ENCODE results near the gene ELOA2.
"Not testable (repeated sequence)": the region's sequence is repeated elsewhere in the genome, so short reads cannot be mapped to it uniquely, and the experiment has no call there.

The ELOA2 gene

DNA sequence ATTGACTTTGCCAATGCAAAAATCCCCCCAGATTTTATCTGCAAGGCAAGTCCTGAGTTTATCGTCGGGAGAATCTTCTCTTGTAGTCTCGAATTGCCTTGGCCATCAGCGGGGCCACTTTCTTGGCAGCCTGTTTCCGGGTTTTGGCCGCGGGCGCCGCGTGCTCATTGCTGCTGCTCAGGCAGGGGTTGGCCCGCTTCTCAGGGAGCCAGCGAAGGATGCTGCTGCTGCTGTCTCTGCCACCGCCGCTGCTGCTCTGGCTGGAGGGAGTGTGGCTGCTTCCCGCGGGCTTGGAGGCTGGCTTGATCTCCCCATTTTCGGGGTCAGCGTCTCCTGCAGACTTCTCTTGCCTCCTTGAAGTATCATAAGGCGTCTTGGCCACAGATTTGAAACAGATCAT, 2.5 kb downstream of the ELOA2 start:
- no peak for TF ChIP-seq CTCF (IDR thresholded peaks at IDR 0.05; ENCODE audit: low read depth, low read length, poor library complexity, severe bottlenecking)
- TF ChIP-seq EZH2phosphoT487 (IDR thresholded peaks at IDR 0.05; ENCODE audit: borderline replicate concordance, low read length) = no peak
- Histone ChIP-seq H3K79me2 (ENCODE audit: control insufficient read depth, low read length) (no peaks in the 10 kb centered on the region), H3K4me3 (ENCODE audit: low read length) (no peak overlapping the region), H4K20me1 (ENCODE audit: control insufficient read depth, insufficient read depth, low read depth, low read length) (no peaks in the 10 kb centered on the region), H3K27ac (ENCODE audit: low read depth, low read length) (no peak overlapping the region), H3K9me2 (replicated peaks; ENCODE audit: control insufficient read depth, low read length) (no peaks in the 10 kb centered on the region), H3K36me3 (ENCODE audit: control insufficient read depth, low read length) (no peaks in the 10 kb centered on the region), H3F3A (ENCODE audit: control insufficient read depth, insufficient read depth) (no peaks in the 10 kb centered on the region), H3K27me3 (ENCODE audit: control insufficient read depth, low read length) (no peaks in the 10 kb centered on the region), H3K9me3 (ENCODE audit: control insufficient read depth, insufficient read depth, low read length) (no peaks in the 10 kb centered on the region), H3K4me2 (ENCODE audit: low read length) (no peak overlapping the region), H3K4me1 (ENCODE audit: control insufficient read depth, low read length) (peaks cover 20% of the 10 kb centered on the region)

DNA sequence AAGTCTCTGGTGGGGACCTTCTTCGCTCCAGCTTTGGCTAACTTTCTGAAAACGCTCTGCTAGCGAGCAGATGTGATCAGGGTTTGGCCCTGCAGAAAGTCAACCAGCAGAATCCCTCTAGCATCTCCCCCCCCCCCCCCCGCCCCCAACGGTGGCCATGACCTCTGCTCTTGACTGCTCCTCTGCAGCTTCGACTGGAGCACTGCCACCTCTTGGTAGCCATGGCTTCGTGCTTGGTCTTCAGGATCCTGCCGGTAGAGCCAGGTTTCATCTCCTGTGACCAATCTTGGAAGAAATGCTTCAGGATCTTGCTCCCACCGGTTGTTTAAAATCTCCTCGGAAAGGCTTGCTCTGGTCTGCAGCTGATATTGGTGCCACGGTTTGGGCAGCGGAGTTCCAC, 4.5 kb downstream of the ELOA2 start:
- not testable (repeated sequence) for H3K79me2 ChIP-seq (ENCODE audit: control insufficient read depth, low read length); H3K4me1 ChIP-seq (ENCODE audit: control insufficient read depth, low read length); H3K27me3 ChIP-seq (ENCODE audit: control insufficient read depth, low read length)

DNA sequence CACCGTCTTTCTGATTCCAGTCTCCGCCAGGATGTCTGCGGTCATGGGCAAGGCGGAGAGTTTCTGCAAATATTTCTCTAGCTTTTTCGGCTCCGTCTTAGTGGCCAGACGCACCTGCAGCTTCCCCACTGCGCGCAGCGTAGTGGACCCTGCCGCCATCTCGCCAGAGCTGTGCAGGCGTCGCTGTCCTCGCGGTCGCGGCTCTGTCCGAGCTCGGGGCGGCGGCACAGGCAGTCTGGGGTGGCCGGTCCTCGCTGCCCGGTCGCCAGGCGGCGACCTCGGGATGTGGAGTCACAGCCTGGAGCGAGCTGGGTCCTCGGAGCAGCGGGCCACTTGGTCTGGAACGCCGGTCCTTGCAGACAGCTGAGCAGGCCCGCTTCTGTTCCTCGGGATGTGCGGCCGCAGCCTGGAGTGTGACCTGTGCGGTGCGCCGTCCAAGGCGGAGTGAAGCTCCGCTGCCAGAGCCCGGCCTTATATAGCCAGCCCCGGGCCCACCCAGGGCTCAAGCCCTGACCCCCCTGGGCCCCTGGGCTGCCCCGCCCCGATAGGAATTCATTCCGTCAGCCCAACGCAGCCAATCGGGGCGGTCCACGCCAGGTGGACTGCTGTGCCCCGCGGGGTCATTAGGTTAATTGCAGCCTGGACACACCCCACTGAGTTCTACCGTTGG, 5.6 kb downstream of the ELOA2 start:
- not testable (repeated sequence) for H3K36me3 ChIP-seq (ENCODE audit: control insufficient read depth, low read length); H3K27me3 ChIP-seq (ENCODE audit: control insufficient read depth, low read length); H3F3A ChIP-seq (ENCODE audit: control insufficient read depth, insufficient read depth); H3K4me1 ChIP-seq (ENCODE audit: control insufficient read depth, low read length); H3K79me2 ChIP-seq (ENCODE audit: control insufficient read depth, low read length); H3K27ac ChIP-seq (ENCODE audit: low read depth, low read length); H3K4me3 ChIP-seq (ENCODE audit: low read length); H3K4me2 ChIP-seq (ENCODE audit: low read length); H4K20me1 ChIP-seq (ENCODE audit: control insufficient read depth, insufficient read depth, low read depth, low read length); H3K9me3 ChIP-seq (ENCODE audit: control insufficient read depth, insufficient read depth, low read length); H3K9me2 ChIP-seq (replicated peaks; ENCODE audit: control insufficient read depth, low read length)

More for the DNA sequence above, 4.5 kb downstream of the ELOA2 start:
- not testable (repeated sequence) for H3K4me3 ChIP-seq (ENCODE audit: low read length); H4K20me1 ChIP-seq (ENCODE audit: control insufficient read depth, insufficient read depth, low read depth, low read length); H3K27ac ChIP-seq (ENCODE audit: low read depth, low read length); H3K36me3 ChIP-seq (ENCODE audit: control insufficient read depth, low read length); H3K9me2 ChIP-seq (replicated peaks; ENCODE audit: control insufficient read depth, low read length); H3K4me2 ChIP-seq (ENCODE audit: low read length); H3K9me3 ChIP-seq (ENCODE audit: control insufficient read depth, insufficient read depth, low read length); H3F3A ChIP-seq (ENCODE audit: control insufficient read depth, insufficient read depth)

DNA sequence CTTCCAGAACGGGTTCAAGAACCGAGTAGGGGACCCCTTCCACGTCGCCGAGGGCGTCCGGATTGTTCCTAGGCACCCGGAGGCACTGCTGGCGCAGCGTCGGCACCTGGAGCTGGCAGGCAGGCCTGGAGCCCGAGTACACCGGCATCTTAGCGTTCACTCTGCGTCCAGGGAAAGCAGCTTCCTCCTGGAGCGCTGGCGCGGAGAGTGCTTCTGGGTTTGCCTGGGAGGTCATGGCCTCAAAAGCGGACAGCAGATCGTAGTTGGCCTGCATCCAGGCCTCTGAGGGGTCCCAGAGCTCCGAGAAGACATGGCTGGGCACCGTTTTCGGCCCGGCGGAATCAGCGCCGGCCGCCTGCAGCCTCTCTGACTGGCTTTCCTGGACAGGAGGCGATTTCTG, 6.7 kb downstream of the ELOA2 start:
- H3K4me1 ChIP-seq (ENCODE audit: control insufficient read depth, low read length); H3K27me3 ChIP-seq (ENCODE audit: control insufficient read depth, low read length); H3K9me3 ChIP-seq (ENCODE audit: control insufficient read depth, insufficient read depth, low read length); H3F3A ChIP-seq (ENCODE audit: control insufficient read depth, insufficient read depth); H3K27ac ChIP-seq (ENCODE audit: low read depth, low read length); H4K20me1 ChIP-seq (ENCODE audit: control insufficient read depth, insufficient read depth, low read depth, low read length); H3K36me3 ChIP-seq (ENCODE audit: control insufficient read depth, low read length); H3K4me3 ChIP-seq (ENCODE audit: low read length); H3K4me2 ChIP-seq (ENCODE audit: low read length); H3K79me2 ChIP-seq (ENCODE audit: control insufficient read depth, low read length); H3K9me2 ChIP-seq (replicated peaks; ENCODE audit: control insufficient read depth, low read length): not testable (repeated sequence)

- not testable (repeated sequence) for H3K4me3 ChIP-seq (ENCODE audit: low read length); H4K20me1 ChIP-seq (ENCODE audit: control insufficient read depth, insufficient read depth, low read depth, low read length); H3K4me2 ChIP-seq (ENCODE audit: low read length); H3K4me1 ChIP-seq (ENCODE audit: control insufficient read depth, low read length); H3K36me3 ChIP-seq (ENCODE audit: control insufficient read depth, low read length); H3F3A ChIP-seq (ENCODE audit: control insufficient read depth, insufficient read depth); H3K79me2 ChIP-seq (ENCODE audit: control insufficient read depth, low read length); H3K9me3 ChIP-seq (ENCODE audit: control insufficient read depth, insufficient read depth, low read length); H3K27me3 ChIP-seq (ENCODE audit: control insufficient read depth, low read length); H3K27ac ChIP-seq (ENCODE audit: low read depth, low read length); H3K9me2 ChIP-seq (replicated peaks; ENCODE audit: control insufficient read depth, low read length)
Observed at GRCh38 chr18:47025557-47026174, 9.8 kb downstream of the ELOA2 start.

- not testable (repeated sequence) for H3K4me2 ChIP-seq (ENCODE audit: low read length); H3K27ac ChIP-seq (ENCODE audit: low read depth, low read length); H3K36me3 ChIP-seq (ENCODE audit: control insufficient read depth, low read length); H3K79me2 ChIP-seq (ENCODE audit: control insufficient read depth, low read length); H3K4me3 ChIP-seq (ENCODE audit: low read length); H3K9me3 ChIP-seq (ENCODE audit: control insufficient read depth, insufficient read depth, low read length); H3F3A ChIP-seq (ENCODE audit: control insufficient read depth, insufficient read depth); H3K4me1 ChIP-seq (ENCODE audit: control insufficient read depth, low read length); H3K27me3 ChIP-seq (ENCODE audit: control insufficient read depth, low read length); H3K9me2 ChIP-seq (replicated peaks; ENCODE audit: control insufficient read depth, low read length); H4K20me1 ChIP-seq (ENCODE audit: control insufficient read depth, insufficient read depth, low read depth, low read length)
Observed at GRCh38 chr18:47023769-47024465, 11.5 kb downstream of the ELOA2 start.

DNA sequence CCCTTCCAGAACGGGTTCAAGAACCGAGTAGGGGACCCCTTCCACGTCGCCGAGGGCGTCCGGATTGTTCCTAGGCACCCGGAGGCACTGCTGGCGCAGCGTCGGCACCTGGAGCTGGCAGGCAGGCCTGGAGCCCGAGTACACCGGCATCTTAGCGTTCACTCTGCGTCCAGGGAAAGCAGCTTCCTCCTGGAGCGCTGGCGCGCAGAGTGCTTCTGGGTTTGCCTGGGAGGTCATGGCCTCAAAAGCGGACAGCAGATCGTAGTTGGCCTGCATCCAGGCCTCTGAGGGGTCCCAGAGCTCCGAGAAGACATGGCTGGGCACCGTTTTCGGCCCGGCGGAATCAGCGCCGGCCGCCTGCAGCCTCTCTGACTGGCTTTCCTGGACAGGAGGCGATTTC, 12.6 kb downstream of the ELOA2 start:
- H3K79me2 ChIP-seq (ENCODE audit: control insufficient read depth, low read length); H3K9me3 ChIP-seq (ENCODE audit: control insufficient read depth, insufficient read depth, low read length); H3K4me3 ChIP-seq (ENCODE audit: low read length); H4K20me1 ChIP-seq (ENCODE audit: control insufficient read depth, insufficient read depth, low read depth, low read length); H3K27ac ChIP-seq (ENCODE audit: low read depth, low read length); H3F3A ChIP-seq (ENCODE audit: control insufficient read depth, insufficient read depth); H3K27me3 ChIP-seq (ENCODE audit: control insufficient read depth, low read length); H3K4me2 ChIP-seq (ENCODE audit: low read length); H3K36me3 ChIP-seq (ENCODE audit: control insufficient read depth, low read length); H3K9me2 ChIP-seq (replicated peaks; ENCODE audit: control insufficient read depth, low read length); H3K4me1 ChIP-seq (ENCODE audit: control insufficient read depth, low read length): not testable (repeated sequence)

Measured in DOHH2 (cell line).